Stimulated activated CD4-positive, alpha-beta T cell treated with anti-CD3 and anti-CD28 coated beads, TNF-alpha, amount 100 ng/mL, for 48 hours (primary cell): ENCODE results near the gene CXCR5.

Source experiments
- DNase-seq, 3 donors: peaks; one replicate each; pipeline ENCODE4 v3.0.0-alpha.2; 2020; ENCODE audit warnings: low read depth in 3 of 3

The CXCR5 gene

DNA sequence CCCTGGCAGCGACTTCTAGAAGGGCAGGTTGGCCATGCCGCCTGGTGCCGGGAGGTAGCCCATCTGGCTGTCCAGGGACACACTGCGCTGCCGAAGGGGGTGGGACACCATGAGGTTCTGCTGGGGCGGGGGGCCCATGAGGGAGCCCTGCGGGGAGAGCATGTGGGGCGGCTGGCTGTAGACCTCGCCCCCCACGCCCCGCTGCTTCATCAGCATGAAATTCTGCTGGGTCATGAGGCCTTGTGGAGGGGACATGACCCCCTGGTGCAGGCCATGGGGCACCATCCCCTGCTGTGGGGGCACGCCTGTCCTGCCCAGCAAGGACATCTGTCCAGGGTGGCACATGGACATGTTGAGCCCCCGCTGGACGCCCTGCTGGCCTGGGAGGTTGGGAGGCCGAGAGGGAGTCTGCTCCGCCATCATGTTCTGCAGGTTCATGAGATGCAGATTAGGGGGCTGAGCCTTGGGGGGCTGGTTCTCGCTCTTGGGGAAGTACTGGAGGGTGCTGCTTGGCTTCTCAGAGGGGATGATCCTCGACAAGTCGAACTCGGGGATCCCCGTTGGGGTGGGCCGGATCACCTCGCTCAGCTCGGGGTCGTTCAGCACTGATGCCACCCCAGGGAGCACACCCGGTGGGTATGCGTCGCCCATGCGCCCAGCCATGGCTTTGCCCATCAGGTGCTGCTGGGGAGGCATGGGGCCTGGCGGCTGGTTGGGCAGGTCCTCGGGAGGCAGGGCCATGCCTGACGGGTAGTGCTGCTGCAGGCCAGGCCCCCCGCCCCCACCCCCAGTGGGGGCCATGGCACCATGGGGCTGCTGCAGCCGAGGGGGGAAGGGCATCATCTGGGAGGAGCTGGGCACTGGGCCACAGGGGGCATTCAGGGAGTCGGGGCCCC is 15.0 kb downstream of the CXCR5 start:
- no peak for DNase-seq

DNA sequence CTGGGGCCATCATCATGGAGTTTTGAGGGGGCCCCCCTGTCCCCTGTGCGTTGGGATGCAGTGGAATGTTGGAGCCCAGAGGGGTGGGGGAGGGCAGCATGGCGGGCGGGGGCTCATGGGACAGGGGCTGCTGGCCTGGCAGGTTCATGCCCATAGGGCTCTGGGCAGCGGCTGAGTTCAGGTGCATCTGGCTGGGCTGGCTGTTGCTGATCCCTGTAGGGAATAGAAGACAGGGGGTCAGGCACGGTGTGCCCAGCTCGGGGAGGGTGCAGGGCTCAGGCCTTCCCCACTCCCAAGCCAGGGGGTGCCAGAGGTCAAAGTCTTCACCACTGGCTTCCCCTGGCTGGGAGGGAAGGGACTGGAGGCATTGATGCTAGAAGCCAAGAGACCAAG is 15.6 kb downstream of the CXCR5 start:
- DNase-seq: no peak

DNA sequence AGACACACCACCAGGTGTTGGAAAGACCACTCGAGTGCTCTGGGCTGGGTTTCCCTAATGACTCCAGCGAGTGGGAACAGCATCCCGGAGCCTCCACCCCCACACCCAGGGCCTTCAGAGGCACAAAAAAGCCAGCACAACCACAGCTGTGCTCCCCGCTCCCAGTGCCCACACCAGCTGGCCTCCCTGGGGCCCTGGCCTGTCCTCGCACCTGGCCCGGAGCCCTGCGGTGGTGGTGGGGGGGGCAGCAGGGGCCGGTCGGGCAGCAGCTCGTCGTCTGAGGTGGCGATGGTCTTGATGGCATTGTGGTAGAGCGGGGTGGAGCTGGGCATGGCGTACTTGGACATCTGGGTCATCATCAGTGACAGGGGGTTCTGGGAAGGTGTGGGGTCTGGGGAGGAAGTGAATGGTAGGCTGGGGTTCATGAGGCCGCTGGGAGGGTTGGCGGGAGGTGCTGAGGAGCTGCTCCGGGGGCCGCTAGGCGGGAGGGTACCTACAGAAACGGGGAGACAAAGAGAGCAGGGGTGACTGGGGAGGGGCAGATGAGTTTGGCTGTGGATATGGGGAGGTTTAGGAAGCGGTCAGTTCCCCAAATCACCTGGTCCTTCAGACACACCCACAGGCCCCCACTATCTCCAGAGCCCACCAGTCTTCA is 16.1 kb downstream of the CXCR5 start:
- no peak for DNase-seq

DNA sequence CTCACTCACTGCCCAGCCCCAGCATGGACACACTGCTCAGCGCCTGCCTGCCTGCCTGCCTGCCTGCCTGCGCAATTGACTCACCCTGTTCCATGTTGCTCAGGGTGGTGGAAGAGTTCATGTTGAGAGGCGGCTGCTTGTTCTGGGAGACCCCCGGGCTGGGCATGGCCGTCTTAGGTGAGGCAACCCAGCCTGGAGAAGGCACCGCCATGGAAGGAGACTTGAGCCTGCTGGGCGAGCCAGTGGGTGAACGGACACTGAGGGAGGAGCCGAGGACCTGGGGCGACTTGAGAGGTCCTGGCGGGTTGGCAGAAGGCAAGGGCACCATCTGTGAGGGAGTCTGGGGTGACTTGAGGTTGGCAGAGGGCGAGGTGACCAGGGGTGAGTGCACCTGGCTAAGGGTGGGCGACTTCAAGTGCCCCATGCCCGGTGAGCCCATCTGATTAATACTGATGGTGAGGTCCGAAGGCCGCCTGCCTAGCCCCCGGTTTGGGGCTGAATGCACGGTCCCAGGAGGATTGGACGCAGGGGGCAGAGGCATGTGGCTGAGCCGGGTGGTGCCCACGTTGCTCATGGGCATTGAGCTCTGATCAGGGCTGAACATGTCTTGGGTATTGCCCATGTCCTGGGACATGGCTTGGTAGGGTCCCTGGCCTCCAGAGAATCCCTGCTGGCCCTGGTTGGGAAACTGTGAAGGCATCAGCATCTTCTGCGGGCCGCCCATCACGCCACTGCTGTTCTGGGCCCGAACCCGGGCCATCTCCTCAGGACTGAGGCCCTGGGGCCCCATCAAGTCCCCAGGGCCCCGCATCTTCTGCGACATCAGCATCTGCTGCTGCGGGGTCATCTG is 17.1 kb downstream of the CXCR5 start:
- DNase-seq: no peak

DNA sequence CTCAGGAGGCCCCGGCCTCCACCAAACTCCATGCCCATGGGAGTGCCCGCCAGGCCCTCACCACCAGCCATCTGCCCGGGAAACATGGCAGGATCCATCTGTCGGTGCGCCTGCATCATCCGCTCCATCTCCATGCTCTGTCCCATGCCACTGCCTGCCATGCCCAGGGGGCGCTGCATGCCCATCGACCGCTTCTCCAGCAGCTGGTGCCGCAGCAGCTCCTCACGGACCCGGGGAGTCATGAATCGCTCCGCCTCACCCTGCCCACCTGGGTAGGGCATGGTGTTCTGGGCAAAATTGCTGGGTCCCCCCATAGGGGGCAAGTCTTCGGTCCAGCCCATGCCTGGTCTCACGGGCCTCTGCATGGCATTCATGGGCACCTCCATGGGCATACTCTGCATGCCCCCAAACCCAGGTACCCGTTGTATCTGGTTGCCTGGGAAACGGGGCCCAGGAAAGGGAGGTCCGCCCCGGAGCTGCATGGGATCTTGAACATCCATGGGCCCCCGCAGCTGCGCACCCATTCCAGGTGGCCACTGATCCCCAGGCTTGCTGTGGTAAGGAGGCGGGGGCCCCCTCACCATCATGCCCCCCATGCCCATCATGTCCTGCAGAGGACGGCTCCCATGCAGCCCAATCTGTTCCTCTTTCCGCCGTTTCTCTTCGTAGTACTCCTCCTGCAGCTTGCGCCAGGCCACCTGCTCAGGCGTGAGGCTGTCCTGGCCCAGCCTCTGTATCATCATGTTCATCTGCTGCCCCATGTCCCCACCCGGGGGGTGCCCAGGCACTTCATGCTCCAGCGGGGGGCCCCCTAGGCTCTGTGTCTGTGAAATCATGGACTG is 18.0 kb downstream of the CXCR5 start:
- DNase-seq: no peak

DNA sequence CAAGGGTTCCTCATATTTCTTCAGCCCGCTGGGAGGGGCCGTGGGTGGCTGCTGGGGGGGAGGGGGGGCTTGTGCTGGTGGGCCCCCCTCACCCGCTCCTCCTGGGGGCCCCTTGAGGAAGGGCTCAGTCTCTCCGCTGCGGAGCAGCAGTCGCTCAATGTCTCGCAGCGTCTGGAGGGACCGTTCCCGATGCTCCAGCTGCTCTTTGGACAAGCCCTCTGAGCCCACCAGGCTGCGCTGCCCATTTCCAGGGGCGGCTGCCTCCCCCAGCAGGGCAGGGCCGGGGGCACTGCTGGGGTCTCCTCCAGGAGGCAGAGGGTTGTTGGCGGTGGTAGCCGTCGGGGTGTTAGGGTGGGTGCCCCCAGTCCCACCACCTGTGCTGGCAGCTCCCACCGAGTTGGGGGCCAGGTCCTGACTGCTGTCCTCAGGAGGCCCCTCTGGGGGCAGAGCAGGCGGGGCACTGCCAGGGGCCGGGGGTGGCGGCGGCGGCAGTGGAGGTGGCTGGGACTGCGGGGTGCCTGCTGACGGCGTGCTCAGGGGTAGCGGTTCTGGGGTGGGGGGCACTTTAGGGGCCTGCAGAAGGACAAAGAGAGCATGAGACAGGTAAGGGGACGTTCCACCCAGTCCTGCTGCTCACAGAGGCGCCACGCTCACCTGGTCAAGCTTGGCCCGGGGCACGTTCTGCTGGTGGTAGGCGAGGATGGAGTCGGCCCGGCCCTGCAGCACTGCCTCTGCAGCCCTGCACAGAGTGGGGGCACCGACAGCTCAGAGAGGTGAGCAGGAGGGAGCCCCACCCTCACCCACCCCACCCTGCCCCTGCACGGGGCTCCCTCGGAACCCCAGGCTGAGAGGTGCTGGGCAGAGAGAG is 18.9 kb downstream of the CXCR5 start:
- DNase-seq: no peak

DNA sequence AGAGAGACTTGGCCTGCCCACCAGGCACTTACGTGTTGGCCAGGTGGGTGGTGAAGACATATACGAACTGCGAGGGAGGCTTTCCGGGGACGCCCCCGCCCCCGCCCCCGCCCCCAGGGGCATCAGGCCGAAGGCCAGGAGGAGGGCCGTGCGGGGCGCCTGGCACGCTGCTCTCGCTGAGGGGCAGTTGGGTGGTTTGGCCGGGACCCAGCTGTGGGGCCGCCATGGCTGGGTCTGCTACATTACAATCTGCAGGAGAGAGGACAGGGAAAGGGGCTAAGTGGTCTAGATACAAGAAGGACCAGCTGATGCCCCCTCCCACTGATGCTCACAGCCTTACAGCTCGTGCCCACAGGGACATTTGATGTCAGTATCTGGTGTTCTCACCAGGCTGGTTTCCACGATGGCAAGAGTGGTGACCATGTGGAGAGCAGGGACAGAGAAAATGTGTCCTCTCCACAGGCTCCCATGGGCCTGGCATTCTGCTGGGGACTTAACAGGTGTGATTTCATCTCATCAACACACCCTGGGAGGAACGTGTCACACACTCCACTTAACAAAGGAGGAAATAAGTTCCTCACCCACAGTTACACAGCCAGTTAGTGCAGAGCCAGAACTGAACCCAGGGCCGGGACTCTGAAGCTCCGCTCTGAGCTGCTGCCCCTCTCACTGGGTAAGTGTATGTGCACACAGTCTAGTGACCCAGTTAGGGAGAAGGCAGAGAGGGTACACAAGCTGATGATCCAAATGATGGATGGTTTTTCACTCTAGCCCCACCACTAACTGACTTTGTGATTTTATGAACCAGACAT is 19.7 kb downstream of the CXCR5 start:
- no peak for DNase-seq

DNA sequence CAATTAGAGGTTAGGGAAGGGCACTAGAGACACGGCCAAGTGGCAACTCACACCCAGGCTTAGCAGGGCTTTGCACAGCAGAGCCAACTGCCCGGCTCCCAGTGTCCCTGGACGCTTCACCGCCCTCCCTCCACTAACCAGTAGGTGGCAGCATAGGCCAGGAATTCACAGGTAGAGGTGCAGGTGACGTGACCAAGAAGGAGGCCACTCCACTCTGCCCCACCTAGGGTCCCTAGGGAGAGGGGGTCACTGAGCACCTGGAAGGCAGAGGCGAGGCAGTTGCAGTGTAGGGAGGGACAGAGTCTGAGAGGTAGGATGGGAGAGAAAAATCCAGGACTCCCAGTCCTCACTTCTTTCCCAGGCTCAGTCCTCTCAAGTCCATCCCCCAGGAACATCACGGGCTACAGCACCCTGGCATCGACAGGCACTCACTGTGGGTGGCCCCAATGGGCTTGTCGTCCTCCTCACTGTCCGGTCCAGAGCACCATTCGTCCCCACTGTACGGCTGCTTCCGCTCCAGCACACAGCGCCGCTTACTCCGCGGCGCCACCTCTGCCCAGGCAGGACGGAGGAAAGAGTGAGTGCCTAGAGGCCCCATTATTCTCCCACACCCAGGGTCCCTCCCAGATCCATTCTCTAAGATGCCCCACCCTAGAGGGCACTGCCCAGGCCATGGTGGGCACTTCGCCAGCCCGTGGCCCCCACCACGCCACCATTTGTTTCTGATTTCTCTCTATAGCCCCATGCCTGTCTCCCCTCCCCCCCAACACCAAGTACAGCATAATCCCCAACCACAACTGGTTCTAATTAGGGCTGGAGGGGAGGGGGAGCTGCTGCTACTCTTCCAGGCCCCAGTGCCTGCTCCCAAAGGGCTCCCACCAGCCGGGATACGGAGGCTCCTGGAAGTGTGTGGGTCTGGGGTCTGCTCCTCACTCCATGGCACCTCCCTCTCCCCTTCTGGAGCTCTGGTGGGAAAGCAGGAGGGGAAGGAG is 23.7 kb downstream of the CXCR5 start:
- peak; percentile 80 to 89 (median 81) for DNase-seq

DNA sequence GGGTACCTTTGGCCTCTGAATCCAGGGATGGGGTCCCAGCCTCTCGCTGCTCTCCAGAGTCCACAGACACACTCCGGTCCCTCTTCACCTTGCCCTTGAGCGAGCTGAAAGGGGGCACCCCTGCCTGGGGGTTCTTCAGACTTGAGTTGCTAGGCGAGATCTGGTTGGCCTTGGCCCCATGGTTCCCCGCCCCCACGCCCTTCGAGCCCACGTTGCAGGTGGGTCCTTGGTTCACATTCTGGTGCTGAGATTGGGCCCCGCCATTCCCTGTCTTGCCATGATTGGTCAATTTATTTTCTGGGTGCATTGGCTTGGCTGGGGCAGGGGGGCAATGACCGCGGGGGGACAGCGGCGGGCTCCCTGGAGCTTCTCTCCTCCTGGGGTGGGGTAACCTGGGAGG is 24.6 kb downstream of the CXCR5 start:
- no peak for DNase-seq

DNA sequence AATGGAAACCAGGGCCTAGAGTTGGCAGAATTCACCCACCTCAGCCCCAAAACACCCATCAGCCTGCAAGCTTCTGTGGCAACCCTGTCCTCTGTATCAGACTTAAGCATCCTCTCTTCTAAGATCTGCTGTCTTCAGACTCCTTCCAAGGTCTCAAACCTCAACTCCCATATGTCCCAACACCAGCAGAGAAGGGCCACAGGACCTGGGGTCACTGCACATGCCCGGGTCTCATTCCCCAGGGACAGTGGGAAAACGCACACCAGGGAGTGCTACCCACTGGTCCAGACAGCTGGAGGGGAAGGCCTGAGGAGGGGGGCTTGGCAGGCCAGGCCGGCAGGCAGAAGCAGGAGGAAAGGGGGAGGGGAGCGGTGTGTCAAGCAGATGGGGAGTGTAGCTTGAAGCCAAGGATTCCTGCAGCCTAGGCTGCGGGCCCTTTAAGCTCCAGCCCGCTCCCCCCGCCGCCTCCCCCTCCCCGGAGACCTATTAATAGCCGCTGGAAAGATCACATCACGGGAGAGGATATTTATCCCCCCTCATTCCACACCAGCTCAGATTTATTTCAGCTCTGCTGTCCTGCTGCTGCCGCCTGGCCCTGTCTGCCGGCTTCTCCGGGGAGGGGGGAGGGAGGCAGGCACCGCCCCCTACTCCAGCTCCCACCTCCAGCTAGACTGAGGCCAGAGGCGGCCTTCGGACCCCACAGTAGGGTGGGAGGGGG is 25.4 kb downstream of the CXCR5 start:
- DNase-seq: no peak

DNA sequence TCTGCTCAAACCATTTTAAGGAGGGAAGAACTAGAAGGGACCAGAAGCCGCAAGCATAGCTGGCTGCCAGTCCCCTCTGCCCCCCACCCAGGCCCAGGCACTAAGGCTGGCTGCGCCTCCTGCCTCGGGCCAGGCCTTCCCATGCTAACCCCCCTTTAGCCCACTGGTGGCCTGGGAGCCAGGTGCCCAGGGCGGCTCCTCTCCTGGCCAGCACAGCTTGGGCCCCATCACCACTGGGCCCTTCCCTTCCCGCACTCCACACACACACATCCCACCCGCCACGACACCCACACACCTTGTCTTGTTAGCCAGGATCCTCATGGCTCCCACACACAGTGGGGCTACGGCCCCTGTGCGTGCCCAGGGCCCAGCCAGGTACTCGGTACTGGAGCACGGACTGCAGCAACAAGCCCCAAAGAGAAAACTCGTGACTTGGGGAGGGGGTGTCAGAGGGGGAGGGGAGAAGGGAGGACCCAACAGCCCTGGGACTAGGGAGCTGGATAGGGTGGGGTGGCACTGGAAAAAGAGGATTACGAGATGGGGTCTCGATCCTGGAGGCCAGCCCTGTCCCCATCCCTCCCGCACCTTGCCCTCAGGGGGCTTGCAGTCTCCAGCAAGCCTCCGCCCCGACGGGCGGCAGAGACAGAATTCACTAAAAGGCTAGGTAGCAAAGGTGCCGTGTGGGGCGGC is 26.1 kb downstream of the CXCR5 start:
- no peak for DNase-seq

DNA sequence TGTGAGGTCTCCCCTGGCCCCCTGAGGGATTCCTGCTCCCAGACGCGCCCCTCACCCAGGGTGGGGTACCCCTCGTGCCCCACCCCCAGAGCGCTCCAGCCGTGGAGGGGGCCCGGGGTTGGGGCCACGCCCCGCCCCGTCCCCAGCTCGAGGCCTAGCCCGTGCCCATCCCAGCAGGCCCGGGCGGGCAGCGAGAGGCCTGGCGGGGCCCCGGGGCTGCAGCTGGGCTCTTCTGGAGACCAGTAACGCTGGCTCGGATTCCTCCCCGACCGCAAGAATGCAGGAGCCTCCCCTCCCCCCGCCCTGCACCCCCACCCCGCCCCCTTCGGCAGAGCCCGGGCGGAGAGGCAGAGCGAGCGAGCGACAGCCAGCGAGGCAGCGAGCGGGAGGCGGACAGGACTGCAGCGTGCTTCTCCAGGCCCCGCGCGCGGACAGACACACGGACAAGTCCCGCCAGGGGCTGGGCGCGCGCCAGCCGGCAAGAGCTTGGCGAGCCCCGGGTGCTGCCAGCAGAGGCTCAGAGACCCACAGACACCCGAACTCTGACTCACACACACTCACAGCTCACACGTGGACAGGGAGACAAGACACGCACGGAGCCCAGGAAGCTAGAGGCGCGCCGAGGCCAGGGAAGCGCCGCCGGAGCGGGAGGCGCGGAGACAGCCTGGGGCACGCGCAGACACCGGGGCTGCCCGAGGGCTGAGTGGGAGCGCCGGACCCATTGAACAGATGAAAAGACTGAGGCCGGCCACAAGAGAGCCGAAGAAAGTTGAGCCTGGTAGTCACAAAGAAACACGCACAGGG is 26.8 kb downstream of the CXCR5 start:
- no peak for DNase-seq

DNA sequence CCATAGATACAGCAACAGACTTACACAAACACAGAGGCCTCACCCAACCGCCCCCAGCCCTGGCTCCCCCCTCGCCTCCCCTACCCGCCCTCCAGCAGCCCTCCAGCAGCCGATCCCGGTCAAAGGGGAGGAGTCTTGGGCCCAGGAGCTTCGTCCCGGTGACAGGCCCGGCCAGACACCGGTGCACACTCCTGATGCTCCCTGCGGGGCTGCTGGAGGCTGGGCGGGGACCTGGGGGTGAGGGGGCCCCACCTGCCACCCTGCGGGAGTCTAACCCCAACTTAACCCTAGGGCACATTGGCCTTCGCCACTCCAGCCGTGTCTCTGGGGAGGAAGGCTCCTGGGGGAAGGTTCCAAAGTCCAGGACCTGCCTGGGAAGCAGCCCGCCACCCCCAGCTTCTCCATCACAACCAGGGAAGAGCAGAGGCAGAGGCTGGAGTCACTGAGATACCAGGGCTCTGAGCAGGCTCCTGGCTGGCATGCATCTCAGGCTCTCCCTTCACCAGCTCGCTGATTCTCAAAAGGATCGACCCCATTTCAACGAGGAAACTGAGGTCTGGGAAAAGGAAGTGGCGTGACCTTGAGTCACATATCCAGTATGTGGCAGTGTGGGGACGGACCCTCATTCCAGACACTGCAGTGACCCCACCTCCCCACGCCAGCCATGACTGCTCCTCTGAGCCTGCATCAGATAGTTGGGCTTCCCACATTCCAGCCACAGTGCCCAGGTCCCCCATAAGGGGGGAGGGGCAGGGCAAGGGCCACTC is 27.6 kb downstream of the CXCR5 start:
- DNase-seq: no peak

DNA sequence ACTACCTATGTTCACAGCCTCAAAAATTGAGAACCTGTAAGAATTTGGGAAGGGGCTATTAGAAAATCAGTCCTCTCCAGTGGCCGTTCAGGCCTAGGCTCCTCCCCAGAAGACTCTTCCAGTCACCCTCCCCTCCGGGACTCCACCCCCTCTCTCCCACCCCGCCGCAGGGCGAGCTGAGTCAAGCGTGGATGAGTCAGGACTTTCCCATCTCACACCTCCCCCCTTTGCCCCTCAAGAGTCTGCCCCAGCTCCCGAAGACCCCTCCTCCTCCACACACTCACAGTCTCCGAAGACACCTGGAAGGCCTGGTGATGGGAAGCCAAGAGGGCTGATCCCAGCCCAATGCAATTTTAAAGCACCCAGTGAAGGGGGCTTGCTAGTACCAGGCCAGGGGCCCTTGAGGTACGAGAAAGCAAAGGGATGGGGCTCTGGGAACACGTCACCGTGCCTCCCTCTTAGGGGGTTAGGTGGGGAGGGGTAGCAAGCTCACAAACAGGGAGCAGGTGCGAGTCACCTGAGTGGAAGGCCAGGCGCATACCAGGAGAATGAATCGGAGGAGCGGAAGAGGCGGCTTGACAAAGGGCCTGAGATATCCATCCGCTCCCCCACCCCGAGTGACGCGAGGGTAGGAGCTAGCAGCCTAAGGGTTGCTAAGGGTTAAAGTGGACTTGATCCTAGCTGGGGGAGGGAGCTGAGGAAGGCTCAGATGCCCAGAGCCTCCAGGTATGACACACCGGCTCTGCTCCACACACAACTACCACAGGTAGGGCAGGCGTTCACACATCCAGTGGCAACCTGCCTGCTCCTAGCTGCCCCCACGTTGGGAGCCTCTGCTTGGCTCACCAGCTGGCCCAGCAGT is 28.4 kb downstream of the CXCR5 start:
- peak in 1 of 3 donors; percentile 78 for DNase-seq
